ENCODE data around the gene SLC25A13. TPM values are rescaled to one million over a fixed set of nuclear protein-coding genes. Genes with fewer than 3 reads are reported as not detected.

SLC25A13 gene
- total RNA-seq, 1 experiment from 2014 or later, result 77.2 TPM

GRCh38 chr7:96104984-96105383 is 216.9 kb downstream of the SLC25A13 start (continued):
- no peak for TF ChIP-seq AFF4 (CRISPR knock-in tag; IDR thresholded peaks at IDR 0.05; ENCODE audit: borderline replicate concordance)
- TF ChIP-seq CDX4 (CRISPR knock-in tag; IDR thresholded peaks at IDR 0.05; ENCODE audit: borderline replicate concordance), result no peak
- TF ChIP-seq NFYB (CRISPR knock-in tag; conservative IDR thresholded peaks at IDR 0.05; ENCODE audit: low read depth), result no peak
- TF ChIP-seq ESRRA (CRISPR knock-in tag; IDR thresholded peaks at IDR 0.05; ENCODE audit: borderline replicate concordance), result no peak
- TF ChIP-seq NR1H2 (CRISPR knock-in tag; IDR thresholded peaks at IDR 0.05), result no peak
- no peak for TF ChIP-seq ZNF219 (CRISPR knock-in tag; IDR thresholded peaks at IDR 0.05; ENCODE audit: borderline replicate concordance)
- TF ChIP-seq CBFB (CRISPR knock-in tag; IDR thresholded peaks at IDR 0.05; ENCODE audit: low read depth), result no peak

GRCh38 chr7:96102096-96102811 is 219.6 kb downstream of the SLC25A13 start:
- no peak overlapping the region for H3K27ac Mint-ChIP-seq
- no peaks in the 10 kb centered on the region for H3K36me3 Mint-ChIP-seq
- peaks cover 3% of the 10 kb centered on the region; the same call in 1 of the 2 replicates for H3K27me3 Mint-ChIP-seq (ENCODE audit: low read depth)
- H3K4me3 Mint-ChIP-seq, result no peak overlapping the region
- H3K4me1 Mint-ChIP-seq, result no peaks in the 10 kb centered on the region
- DNase-seq (ENCODE audit: low spot score) (no peak), ATAC-seq (no peak)
- CTCF ChIA-PET, result no interaction called here
- POLR2A ChIA-PET, result interaction anchor here (0.6 kb wide), 1 partner anchor 146 kb away, joined by 5 read pairs; no protein-coding TSS in a partner anchor
- TF ChIP-seq NR2C2 (CRISPR knock-in tag; IDR thresholded peaks at IDR 0.05) (no peak), AR (CRISPR knock-in tag; IDR thresholded peaks at IDR 0.05) (no peak), FOXP4 (CRISPR knock-in tag; IDR thresholded peaks at IDR 0.05) (no peak), MLX (CRISPR knock-in tag; IDR thresholded peaks at IDR 0.05) (no peak), NR3C1 (CRISPR knock-in tag; conservative IDR thresholded peaks at IDR 0.05; ENCODE audit: low read depth) (no peak), E2F5 (CRISPR knock-in tag; IDR thresholded peaks at IDR 0.05) (no peak), ZNF138 (CRISPR knock-in tag; conservative IDR thresholded peaks at IDR 0.05) (no peak)
- no peaks in the 10 kb centered on the region for H3K9me3 Mint-ChIP-seq
